Right lobe of liver (tissue), 4 donors: ENCODE measurements around the gene CEP126.

Source experiments
- CTCF ChIP-seq, 4 donors: fragments of 200-600 bp in 3 of 4; fragments of 450-650 bp in 1 of 4; IDR thresholded peaks; one replicate each; pipeline versions ENCODE4 v1.5.1 to v1.8.0; 2016 to 2022; ENCODE audit warnings: antibody characterized with exemption in 4 of 4, mild to moderate bottlenecking in 2 of 4
- POLR2A ChIP-seq: fragments of 450-650 bp; IDR thresholded peaks from one replicate; pipeline ENCODE4 v1.6.1; 2017; ENCODE audit warnings: antibody characterized with exemption, mild to moderate bottlenecking
- donor health status: DM: no; HTN: no; CAD: no.
- donor health status: DM: no; HTN: no; CAD: no.
- donor health status: DM: no; HTN: yes; CAD: no.

GRCh38 chr11:101917226-101917625, 2.4 kb downstream of the CEP126 start:
- no peak for TF ChIP-seq CTCF (IDR thresholded peaks at IDR 0.05)
- no peak for TF ChIP-seq POLR2A
